ENCODE measurements around the gene KLHL22.
A peak's percentile ranks its signal among the peaks of the same experiment; 100 is the strongest.
"Not testable (repeated sequence)": the region's sequence is repeated elsewhere in the genome, so short reads cannot be mapped to it uniquely, and the experiment has no call there.

Gene KLHL22

DNA sequence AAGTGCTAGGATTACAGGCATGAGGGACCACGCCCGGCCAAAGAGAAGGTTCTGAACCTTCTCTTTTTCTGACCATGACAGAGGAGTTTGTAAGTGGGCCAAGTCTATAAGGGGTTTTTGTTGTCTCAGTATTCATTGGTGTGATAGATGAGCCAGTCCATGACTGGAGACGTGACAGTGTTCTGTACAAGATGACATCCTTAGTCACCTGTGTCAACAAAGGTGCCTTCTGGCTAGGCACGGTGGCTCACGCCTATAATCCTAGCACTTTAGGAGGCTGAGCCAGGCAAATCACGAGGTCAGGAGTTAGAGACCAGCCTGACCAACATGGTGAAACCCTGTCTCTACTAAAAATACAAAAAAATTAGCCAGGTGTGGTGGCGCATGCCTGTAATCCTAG, 4.2 kb upstream of the KLHL22 start:
- no peak for DNase-seq

DNA sequence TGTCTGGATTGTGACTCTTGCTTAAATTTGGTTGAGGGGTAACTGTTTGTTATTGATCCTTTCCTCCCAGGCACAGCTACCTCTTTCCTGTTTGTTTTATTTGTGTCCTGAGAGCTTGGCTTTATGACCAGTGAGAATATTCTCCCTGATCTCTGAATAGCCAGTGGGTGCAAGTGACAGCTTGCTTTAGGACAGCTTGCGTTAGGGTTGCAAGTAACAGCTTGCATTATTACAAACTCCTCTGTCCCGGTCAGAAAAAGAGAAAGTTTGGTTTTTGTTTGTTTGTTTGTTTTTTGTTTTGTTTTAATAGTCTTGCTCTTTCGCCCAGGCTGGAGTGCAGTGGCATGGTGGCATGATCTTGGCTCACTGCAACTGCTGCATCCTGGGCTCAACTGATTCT, 3.3 kb upstream of the KLHL22 start:
- DNase-seq: no peak

DNA sequence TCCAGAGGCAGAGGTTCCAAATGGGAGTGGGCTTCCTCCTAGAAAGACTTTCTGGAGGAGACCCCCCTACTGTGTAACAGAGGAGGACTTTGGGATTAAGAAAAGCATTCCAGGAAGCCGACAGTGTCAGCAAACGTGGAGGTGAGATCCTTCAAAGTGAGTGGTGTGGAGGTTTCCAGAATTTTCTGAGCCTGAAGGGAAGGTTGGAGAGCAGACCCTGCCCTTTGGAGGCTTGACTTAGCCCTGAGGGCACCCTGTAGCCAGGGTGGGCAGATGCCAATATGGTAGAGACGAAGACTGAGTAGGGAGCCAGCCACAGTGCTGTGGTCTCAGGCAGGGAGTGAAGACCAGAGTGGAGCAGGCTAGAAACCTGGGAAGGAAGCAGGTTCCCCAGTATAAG, 1.8 kb upstream of the KLHL22 start:
- no peak for DNase-seq

GRCh38 chr22:20495861-20496681, 476 bp upstream of the KLHL22 start:
- DNase-seq: peak; percentile 82

GRCh38 chr22:20491346-20491745, 4.2 kb downstream of the KLHL22 start:
- no peak for DNase-seq

- no peak for DNase-seq
Measured at GRCh38 chr22:20490941-20491307, 4.7 kb downstream of the KLHL22 start.

- no peak for DNase-seq
Measured at GRCh38 chr22:20490183-20490940, 5.2 kb downstream of the KLHL22 start.

DNA sequence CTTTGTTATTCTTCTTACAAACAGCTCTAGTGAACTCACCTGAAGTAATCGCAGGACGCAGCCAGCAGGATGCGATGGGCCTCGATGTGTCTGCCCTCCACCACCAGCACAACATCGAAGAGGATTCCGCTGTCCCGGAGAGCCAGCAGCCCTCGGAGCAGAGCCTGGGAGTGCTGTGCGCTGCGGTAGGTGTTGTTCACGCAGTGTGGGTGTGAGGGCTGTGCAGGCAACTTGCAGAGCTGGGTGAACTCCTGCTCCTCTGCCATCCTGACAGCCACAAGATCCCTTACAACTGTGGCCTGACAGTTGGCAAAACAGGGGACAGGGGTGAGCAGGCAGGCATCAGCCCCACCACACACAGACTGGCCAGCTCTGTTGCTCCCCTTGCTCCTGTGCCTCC, 6.6 kb downstream of the KLHL22 start:
- DNase-seq: no peak

DNA sequence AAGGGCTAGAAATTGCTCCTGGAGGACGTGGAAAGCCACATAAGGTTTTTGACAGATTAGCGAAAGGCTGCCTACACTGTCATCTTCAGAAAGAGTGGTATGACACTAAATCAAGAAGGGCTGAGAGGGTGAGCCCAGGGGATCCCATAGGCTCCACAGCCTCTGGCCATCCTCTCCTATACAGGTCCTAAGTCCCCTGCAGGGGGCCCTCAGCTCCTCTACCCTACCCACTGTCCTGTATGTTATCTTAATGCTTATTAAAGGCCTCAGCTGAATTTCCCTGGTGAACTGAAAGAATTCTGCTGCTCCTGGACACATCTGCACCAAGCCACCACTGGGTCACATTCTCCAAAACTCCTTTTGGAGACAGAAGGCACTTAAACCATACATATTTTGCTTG, 7.9 kb downstream of the KLHL22 start:
- DNase-seq: no peak

DNA sequence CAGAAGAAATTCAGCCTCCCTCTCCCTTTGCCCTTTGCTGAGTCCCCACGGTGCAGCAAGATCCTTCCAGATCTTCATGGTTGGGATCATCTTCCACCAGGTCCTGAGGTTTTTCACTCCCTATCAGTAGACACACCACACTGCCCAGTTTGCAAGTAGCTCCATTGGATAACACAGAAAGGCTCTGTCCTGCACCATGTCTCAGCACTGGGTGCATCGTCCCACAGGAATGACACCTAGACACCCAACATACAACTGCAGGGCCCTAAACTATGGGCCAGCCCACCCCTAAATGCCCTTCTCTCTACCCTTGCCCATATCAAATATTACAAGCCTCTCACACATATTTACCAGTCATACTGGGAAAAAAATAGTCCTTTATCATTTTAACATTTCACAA, 9.4 kb downstream of the KLHL22 start:
- DNase-seq: no peak

DNA sequence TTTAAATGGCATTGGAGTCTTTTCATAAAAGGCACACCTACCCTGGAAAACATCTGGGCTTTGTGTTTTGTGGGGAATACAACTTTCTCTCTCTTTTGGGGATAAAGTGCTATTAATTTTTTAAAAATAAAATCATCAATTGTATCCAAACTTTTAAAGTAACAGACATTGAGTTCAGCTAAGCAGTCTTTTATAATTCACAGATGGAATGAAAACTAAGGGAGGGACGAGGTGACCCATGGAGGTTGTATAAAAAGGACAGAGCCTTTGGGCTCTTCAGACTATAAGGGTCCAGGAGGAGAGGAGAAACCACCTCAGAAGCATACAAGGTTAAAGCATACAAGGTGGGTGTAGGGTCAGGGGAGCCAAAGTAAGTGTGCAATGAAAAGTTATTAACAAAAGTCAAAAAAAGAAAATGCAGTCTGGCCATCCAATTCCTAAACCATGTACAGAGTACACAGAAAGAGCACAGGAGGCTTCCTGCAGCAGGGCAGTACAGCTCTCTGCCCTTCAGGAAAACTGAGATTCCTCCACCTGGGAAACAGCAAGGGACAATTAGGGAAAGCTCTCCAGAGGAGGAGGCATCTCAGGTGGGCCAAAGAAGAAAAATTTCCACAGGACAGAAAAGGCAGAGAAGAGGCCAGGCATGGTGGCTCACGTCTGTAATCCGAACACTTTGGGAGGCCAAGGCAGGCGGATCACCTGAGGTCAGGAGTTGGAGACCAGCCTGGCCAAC, 10.5 kb downstream of the KLHL22 start:
- no peak for DNase-seq

DNA sequence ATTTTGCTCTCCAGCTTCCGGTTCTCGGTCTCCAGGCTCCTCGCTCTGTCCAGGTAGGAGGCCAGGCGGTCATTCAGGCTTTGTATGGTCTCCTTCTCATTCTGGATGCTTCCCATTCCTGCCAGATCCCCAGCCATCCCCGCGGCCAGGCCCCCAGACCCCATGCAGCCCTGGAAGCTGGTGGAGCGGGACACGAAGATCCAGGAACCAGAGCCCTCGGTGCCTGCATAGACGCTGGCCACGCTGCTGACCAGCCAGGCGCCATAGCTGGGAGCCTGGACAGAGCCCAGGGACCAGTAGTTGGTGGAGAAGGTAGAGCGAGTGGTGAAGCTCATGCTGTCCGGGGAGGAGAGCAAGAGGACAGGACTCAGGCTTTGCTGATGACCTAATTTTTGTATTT, 11.8 kb downstream of the KLHL22 start:
- no peak for DNase-seq

DNA sequence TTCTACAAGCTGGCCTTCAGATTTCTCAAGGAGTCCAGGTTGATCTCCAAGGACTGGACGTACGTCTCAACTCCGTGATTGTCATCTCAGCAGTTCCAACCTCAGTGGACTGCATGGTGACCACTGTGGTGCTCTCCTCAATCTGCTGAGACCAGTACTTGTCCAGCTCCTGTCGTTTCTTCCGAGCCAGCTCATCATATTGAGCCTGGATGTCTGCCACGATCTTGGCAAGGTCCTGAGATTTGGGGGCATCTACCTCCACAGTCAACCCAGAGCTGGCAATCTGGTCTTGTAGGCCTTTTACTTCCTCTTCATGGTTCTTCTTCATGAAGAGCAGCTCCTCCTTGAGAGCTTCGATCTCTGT, 12.5 kb downstream of the KLHL22 start:
- not testable (repeated sequence) for DNase-seq

DNA sequence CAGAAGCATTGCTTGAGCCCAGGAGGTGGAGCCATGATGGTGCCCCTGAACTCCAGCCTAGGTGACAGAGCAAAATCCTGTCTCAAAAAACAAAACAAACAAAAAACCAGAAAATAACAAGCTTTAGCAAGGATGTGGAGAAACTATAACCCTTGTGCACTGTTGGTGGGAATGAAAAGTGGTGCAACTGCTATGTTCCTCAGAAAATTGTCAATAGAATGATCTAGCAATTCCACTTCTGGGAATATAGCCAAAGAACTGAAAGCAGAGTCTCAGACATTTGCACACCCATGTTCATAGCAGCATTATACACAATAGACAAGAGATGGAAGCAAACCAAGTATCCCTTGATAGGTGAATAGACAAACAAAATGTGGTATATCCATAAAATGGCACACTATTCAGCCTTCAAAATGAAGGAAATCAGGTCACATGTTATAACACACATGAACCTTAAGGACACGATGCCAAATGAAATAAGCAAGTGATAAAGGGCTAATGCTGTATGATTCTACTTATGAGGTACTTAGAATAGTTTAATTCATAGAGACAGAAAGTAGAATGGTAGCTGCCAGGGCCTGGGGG, 15.9 kb downstream of the KLHL22 start:
- no peak for DNase-seq

DNA sequence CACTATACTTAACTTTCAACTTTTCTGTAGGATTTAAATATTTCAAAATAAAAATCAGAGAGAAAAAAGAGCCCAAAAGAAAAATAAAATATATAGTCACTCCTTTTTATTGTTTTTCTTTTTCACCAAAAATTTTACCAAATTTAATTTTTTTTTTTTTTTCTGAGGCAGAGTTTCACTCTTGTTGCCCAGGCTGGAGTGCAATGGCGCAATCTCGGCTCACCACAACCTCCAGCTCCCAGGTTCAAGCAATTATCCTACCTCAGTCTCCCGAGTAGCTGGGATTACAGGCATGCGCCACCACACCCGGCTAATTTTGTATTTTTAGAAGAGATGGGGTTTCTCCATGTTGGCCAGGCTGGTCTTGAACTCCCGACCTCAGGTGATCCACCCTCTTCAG, 17.5 kb downstream of the KLHL22 start:
- DNase-seq: not testable (repeated sequence)

DNA sequence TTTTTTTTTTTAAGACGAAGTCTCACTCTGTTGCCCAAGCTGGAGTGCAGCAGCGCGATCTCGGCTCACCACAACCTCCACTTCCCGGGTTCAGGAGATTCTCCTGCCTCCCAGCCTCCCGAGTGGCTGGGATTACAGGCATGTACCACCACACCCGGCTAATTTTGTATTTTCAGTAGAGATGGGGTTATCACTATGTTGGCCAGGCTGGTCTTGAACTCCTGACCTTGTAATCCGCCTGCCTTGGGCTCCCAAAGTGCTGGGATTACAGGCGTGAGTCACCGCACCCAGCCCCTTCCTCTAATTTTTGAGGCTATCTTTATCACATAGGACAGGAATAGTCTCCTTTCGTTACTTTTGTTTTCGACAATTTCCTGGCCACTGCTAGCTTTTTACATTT, 20.0 kb downstream of the KLHL22 start:
- DNase-seq: not testable (repeated sequence)

DNA sequence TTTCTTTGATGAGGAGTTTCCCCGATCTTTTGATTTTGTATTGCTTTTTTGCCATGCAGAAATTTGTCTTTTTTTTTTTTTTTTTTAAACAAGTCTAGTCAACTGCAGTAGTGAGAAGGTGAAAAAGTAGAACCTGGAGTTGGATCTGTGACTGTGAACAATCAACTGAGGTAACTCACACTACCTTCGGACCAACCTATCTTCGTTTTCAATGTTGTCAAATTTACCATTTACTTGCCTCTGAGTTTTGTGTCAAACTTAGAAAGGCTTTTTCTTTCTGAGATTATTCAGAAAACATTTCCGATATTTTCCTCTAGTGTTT, 20.5 kb downstream of the KLHL22 start:
- no peak for DNase-seq

DNA sequence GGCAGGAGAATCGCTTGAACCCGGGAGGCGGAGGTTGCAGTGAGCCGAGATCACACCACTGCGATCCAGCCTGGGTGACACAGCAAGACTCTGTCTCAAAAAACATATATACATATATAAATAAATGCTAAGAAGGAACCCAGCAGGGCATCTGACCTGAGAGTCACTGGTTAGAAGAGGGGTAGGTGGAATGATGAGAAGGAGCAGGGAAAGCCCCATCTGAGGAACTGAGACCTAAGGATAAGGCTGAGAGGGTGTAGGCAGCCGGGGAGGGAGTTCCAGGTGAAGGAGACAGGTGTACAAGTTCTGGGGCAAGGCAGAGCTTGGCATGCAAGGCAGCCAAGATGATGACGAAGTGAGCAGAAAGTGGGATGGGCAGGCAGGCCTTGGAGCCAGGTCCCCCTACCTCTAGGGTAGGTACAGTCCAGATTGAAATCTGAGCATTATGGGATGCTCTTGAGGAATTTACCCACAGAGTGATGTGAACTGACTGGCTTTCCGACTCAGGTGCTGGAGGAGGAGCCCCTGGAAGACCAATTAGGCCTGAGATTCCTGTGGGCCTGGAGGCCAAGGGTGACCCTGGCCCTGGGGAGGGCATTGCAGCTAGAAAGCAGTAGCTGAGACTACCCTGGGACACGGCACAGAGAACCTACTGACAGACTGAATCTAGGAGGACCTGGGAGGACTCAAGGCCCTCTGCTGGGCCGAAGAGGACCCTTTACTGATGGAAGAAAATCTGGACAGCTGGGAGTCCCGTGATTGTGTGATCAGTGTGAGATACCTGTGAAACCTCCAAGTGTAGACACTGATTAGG, 22.8 kb downstream of the KLHL22 start:
- no peak for DNase-seq

DNA sequence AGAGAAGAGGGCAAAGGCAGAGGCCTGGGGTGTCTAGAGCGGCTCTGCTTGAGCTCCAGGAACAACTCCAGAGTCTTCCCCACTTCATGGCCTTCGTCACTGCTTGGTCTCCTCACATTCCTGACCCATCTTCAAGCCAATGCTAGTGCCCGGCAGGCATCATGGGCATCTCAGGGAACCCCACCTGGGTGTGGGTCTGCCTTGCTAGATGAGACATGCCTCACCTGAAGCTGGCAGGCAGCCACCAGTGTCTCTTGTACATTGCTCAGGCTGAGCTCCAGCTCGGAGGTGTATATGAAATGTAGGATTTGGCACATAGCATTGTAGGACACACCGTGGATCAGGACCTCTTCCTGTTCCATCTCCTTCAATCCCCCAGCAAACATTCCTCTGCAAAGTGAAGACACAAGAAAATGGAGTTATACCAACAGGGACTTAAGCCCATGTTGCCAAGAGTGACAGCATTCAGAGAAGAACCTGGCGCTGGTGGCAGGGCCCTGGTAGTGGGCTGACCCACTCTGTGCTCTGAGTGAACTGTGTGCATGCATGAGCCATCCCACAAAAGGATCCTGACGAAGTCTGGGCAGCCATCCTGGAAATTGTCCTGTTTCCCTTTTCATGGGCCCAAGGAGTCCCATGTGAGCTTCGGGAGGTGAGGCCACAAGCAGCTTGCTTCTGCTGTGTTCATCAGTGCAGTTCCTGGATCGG, 24.3 kb downstream of the KLHL22 start:
- DNase-seq: no peak

- DNase-seq: not testable (repeated sequence)
Measured at GRCh38 chr22:20470525-20470924, 25.1 kb downstream of the KLHL22 start.

DNA sequence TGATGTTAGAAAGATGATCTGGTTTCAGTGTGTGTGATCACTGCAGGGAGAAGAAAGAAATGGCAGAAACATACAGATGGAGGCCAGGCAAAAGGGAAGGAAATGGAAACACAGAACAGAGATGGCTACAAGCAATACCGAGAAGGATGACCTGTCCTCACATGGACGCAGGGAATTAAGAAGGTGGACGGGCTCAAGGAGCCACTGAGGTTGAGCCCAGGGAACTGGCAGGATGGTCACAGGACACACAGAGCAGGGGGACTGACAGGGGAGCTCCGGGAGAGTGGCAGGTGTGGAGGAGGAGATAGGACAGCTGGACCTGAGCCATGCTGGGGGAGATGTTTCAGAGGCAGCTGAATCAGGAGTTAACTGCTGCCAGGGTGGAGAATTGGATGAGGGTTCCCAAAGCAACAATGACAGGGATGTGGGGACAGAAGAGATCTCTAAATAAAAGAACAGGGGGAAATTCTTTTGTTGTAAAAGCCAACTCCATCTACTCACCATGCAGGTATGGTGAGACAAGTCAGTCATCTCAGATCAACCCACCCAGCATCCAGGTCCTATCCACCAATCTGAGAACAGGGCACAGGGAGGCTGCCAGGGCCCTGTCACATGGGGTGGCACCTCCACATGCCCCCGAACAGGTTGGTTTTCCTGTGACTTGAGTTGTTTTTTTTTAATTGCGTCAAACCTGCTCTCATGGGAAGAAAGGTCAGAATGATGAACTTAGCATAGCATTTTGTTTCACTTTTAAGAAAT, 26.3 kb downstream of the KLHL22 start:
- no peak for DNase-seq
